HG03469 (cell line): ENCODE results near the gene FAM131C.
"Not testable (repeated sequence)": the region's sequence is repeated elsewhere in the genome, so short reads cannot be mapped to it uniquely, and the experiment has no call there.

Source experiments
- ATAC-seq: cut with Tn5 transposase; IDR thresholded peaks from one replicate; pipeline ENCODE4 v1.9.1; 2021; ENCODE audit warnings: mild to moderate bottlenecking, moderate library complexity, moderate number of reproducible peaks; ENCODE audit not compliant: unreplicated experiment

The FAM131C gene

GRCh38 chr1:16062687-16063075 lies 10.8 kb downstream of the FAM131C start:
- ATAC-seq: not testable (repeated sequence)

- ATAC-seq: not testable (repeated sequence)
Measured at GRCh38 chr1:16061989-16062686, 11.3 kb downstream of the FAM131C start.

GRCh38 chr1:16061266-16061665 lies 12.2 kb downstream of the FAM131C start:
- ATAC-seq: no peak

GRCh38 chr1:16058394-16059120 lies 14.9 kb downstream of the FAM131C start:
- ATAC-seq: not testable (repeated sequence)

- not testable (repeated sequence) for ATAC-seq
Measured at GRCh38 chr1:16057314-16057915, 16.0 kb downstream of the FAM131C start.

GRCh38 chr1:16056521-16056912 lies 16.9 kb downstream of the FAM131C start:
- not testable (repeated sequence) for ATAC-seq

GRCh38 chr1:16055613-16056520 lies 17.6 kb downstream of the FAM131C start:
- ATAC-seq: no peak

GRCh38 chr1:16054598-16055540 lies 18.6 kb downstream of the FAM131C start:
- ATAC-seq: no peak

GRCh38 chr1:16053781-16054502 lies 19.5 kb downstream of the FAM131C start:
- no peak for ATAC-seq

GRCh38 chr1:16051949-16052348 lies 21.5 kb downstream of the FAM131C start:
- not testable (repeated sequence) for ATAC-seq

- ATAC-seq: no peak
Measured at GRCh38 chr1:16051039-16051438, 22.4 kb downstream of the FAM131C start.

GRCh38 chr1:16050328-16050727 lies 23.1 kb downstream of the FAM131C start:
- no peak for ATAC-seq

- no peak for ATAC-seq
Measured at GRCh38 chr1:16048573-16049189, 24.8 kb downstream of the FAM131C start.

GRCh38 chr1:16047791-16048475 lies 25.5 kb downstream of the FAM131C start:
- no peak for ATAC-seq

- ATAC-seq: no peak
Measured at GRCh38 chr1:16046842-16047241, 26.6 kb downstream of the FAM131C start.

- ATAC-seq: no peak
Measured at GRCh38 chr1:16043950-16044349, 29.5 kb downstream of the FAM131C start.

- no peak for ATAC-seq
Measured at GRCh38 chr1:16043521-16043920, 29.9 kb downstream of the FAM131C start, which contains the start of gene CLCNKB. CLCNKB (plus strand) TSS chr1:16043782; CDS start chr1:16044493, 711 bp downstream.

- ATAC-seq: not testable (repeated sequence)
Measured at GRCh38 chr1:16042654-16043053, 30.8 kb downstream of the FAM131C start.
